ENCODE data around the gene STK32C. TPM values are rescaled to one million over a fixed set of nuclear protein-coding genes. Genes with fewer than 3 reads are reported as not detected.
A peak's percentile ranks its signal among the peaks of the same experiment; 100 is the strongest.

Gene STK32C
- total RNA-seq, 3 donors from 2014 or later, result 5.6 to 12.8 (median 11.7) TPM

GRCh38 chr10:132309879-132310591 lies 2.3 kb upstream of the STK32C start:
- Histone ChIP-seq H3K27me3 (no peaks in the 10 kb centered on the region), H3K4me3 (no peak overlapping the region), H3K27ac (no peak overlapping the region), H3K36me3 (no peaks in the 10 kb centered on the region), H3K9me3 (no peaks in the 10 kb centered on the region), H3K4me1 (peaks cover 0 to 4% of the 10 kb centered on the region in 2 donors)
- DNase-seq (ENCODE audit: low spot score in 2 of 2), result peak in 1 of 2 donors; percentile 48
- intact Hi-C loops (cut with DNase I; ENCODE audit: low total_unique reads), result no loop called here
- TF ChIP-seq POLR2A (IDR thresholded peaks at IDR 0.05), result no peak
- TF ChIP-seq, protein P1, sequence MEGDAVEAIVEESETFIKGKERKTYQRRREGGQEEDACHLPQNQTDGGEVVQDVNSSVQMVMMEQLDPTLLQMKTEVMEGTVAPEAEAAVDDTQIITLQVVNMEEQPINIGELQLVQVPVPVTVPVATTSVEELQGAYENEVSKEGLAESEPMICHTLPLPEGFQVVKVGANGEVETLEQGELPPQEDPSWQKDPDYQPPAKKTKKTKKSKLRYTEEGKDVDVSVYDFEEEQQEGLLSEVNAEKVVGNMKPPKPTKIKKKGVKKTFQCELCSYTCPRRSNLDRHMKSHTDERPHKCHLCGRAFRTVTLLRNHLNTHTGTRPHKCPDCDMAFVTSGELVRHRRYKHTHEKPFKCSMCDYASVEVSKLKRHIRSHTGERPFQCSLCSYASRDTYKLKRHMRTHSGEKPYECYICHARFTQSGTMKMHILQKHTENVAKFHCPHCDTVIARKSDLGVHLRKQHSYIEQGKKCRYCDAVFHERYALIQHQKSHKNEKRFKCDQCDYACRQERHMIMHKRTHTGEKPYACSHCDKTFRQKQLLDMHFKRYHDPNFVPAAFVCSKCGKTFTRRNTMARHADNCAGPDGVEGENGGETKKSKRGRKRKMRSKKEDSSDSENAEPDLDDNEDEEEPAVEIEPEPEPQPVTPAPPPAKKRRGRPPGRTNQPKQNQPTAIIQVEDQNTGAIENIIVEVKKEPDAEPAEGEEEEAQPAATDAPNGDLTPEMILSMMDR (IDR thresholded peaks at IDR 0.05), result no peak
- no peak for TF ChIP-seq POLR2AphosphoS5 (IDR thresholded peaks at IDR 0.05)

- H3K27ac ChIP-seq, result no peak overlapping the region
- intact Hi-C loops (cut with DNase I; ENCODE audit: low total_unique reads), result no loop called here
- no peaks in the 10 kb centered on the region for H3K36me3 ChIP-seq
- H3K9me3 ChIP-seq, result no peaks in the 10 kb centered on the region
- TF ChIP-seq, protein P1 (IDR thresholded peaks at IDR 0.05), result no peak
- no peak for TF ChIP-seq POLR2A (IDR thresholded peaks at IDR 0.05)
- no peak for TF ChIP-seq POLR2AphosphoS5 (IDR thresholded peaks at IDR 0.05)
- H3K27me3 ChIP-seq, result no peaks in the 10 kb centered on the region
- peaks cover 0 to 4% of the 10 kb centered on the region in 2 donors for H3K4me1 ChIP-seq
- DNase-seq (ENCODE audit: low spot score in 2 of 2), result peak in 1 of 2 donors; percentile 36
- H3K4me3 ChIP-seq, result no peak overlapping the region
Measured at GRCh38 chr10:132309471-132309865, 1.7 kb upstream of the STK32C start.

- H3K27ac ChIP-seq, result peak overlapping the region in 1 of 2 donors; percentile 46
- TF ChIP-seq POLR2A (IDR thresholded peaks at IDR 0.05) (no peak), POLR2AphosphoS5 (IDR thresholded peaks at IDR 0.05) (no peak)
- TF ChIP-seq, protein P1 (IDR thresholded peaks at IDR 0.05), result no peak
- H3K27me3 ChIP-seq, result no peaks in the 10 kb centered on the region
- intact Hi-C loops (cut with DNase I; ENCODE audit: low total_unique reads), result loop anchor here (1.0 kb wide), 1 partner anchor 22 kb away; no protein-coding TSS in a partner anchor
- H3K4me3 ChIP-seq, result peak overlapping the region; percentile 61 to 97 (median 85)
- H3K9me3 ChIP-seq, result no peaks in the 10 kb centered on the region
- H3K36me3 ChIP-seq, result no peaks in the 10 kb centered on the region
- peaks cover 0 to 4% of the 10 kb centered on the region in 2 donors for H3K4me1 ChIP-seq
- peak in 1 of 2 donors; percentile 52 for DNase-seq (ENCODE audit: low spot score in 2 of 2)
Measured at GRCh38 chr10:132308587-132309470, 1.1 kb upstream of the STK32C start.

DNA sequence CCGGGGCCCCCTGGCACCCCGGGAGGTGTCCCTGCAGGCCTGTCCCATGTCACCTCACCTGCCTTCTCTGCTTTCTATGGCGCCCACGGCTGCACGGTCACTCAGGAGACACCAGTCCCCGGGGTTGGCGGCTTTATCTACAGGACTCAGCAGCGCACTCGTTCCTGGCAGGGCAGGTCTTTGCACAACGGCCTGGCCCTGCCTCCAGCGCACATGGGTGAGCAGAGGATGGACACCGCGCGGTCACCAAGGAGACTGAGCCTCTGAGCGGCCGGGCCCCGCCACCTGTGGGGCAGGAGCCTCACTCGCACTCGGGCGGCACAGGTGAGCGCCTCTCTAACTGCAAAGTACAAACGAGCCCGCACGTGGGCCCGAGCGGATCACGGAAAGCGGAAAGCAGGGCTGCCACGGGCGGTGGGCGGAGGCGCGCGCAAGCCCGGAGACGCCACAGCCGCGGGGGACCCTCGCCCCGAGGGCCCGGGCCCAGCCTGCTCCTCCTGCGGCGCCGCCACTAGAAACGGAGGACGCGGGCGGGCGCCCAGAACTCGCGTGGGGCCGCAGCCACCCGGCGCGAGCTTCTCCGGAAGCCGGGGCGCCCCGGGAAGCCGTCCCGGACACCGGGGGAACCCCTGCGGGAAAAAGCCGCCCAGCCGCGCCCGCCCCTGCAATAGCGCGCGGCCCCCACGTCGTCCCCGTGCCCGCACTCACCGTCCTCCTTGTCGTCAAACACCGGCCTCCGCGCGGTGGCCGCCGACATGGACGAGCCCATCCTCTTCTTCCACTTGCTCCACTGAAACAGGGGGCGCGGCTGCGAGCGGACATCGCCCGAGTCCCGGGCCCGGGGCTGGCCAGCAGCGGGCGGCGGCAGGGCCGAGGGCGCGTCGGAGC lies 642 bp downstream of the STK32C start:
- no peak overlapping the region for H3K27ac ChIP-seq
- TF ChIP-seq, protein P1 (IDR thresholded peaks at IDR 0.05), result peak in 1 of 3 donors; percentile 20
- TF ChIP-seq POLR2A (IDR thresholded peaks at IDR 0.05), result no peak
- TF ChIP-seq POLR2AphosphoS5 (IDR thresholded peaks at IDR 0.05), result no peak
- H3K9me3 ChIP-seq, result no peaks in the 10 kb centered on the region
- peaks cover 0 to 4% of the 10 kb centered on the region in 2 donors for H3K4me1 ChIP-seq
- intact Hi-C loops (cut with DNase I; ENCODE audit: low total_unique reads), result no loop called here
- peak overlapping the region; percentile 61 to 97 (median 85) for H3K4me3 ChIP-seq
- H3K27me3 ChIP-seq, result no peaks in the 10 kb centered on the region
- H3K36me3 ChIP-seq, result no peaks in the 10 kb centered on the region
- peak; percentile 45 to 65 for DNase-seq (ENCODE audit: low spot score in 2 of 2)

All from breast epithelium (tissue), 4 donors.